Stimulated activated naive CD8-positive, alpha-beta T cell treated with anti-CD3 and anti-CD28 coated beads, Interleukin-15, amount 100 ng/mL, for 72 hours (primary cell): ENCODE results near the gene PDE5A.

Source experiments
- ATAC-seq: fragments of 150-1000 bp; cut with Tn5 transposase; 2 replicates; pipeline ENCODE4 v1.10.0; 2021; ENCODE audit warnings: mild to moderate bottlenecking, moderate library complexity
- DNase-seq, 2 donors: peaks; one replicate each; pipeline ENCODE4 v3.0.0; 2021 to 2022
- H3K27ac Mint-ChIP-seq, 2 donors: one replicate each; pipeline ENCODE4 v1.8.0; 2022; ENCODE audit warnings: mild to moderate bottlenecking in 2 of 2, mixed read lengths in 2 of 2, moderate library complexity in 2 of 2
- H3K27me3 Mint-ChIP-seq: one replicate; pipeline ENCODE4 v1.8.0; 2022; ENCODE audit warnings: mixed read lengths
- H3K4me1 Mint-ChIP-seq: one replicate; pipeline ENCODE4 v1.8.0; 2022; ENCODE audit warnings: mild to moderate bottlenecking, mixed read lengths
- H3K4me3 Mint-ChIP-seq, 2 donors: one replicate each; pipeline ENCODE4 v1.8.0; 2022; ENCODE audit warnings: mild to moderate bottlenecking in 2 of 2, mixed read lengths in 2 of 2, moderate library complexity in 1 of 2
- H3K9me3 Mint-ChIP-seq, 2 donors: one replicate each; pipeline ENCODE4 v1.8.0; 2022; ENCODE audit warnings: mixed read lengths in 2 of 2

PDE5A gene

GRCh38 chr4:119525771-119526712, 102.6 kb downstream of the PDE5A start:
- H3K4me1 Mint-ChIP-seq: no peaks in the 10 kb centered on the region
- DNase-seq (no peak), ATAC-seq (no peak)
- H3K4me3 Mint-ChIP-seq: no peak overlapping the region
- H3K27me3 Mint-ChIP-seq: no peaks in the 10 kb centered on the region
- H3K9me3 Mint-ChIP-seq: no peaks in the 10 kb centered on the region
- H3K27ac Mint-ChIP-seq: peak overlapping the region in 1 of 2 donors; percentile 57

- Mint-ChIP-seq H3K27ac (no peak overlapping the region), H3K4me1 (no peaks in the 10 kb centered on the region), H3K4me3 (no peak overlapping the region), H3K27me3 (no peaks in the 10 kb centered on the region), H3K9me3 (no peaks in the 10 kb centered on the region)
- DNase-seq: no peak
- no peak for ATAC-seq
Measured at GRCh38 chr4:119525005-119525749, 103.4 kb downstream of the PDE5A start.

- no peaks in the 10 kb centered on the region for H3K9me3 Mint-ChIP-seq
- H3K27ac Mint-ChIP-seq: no peak overlapping the region
- no peak overlapping the region for H3K4me3 Mint-ChIP-seq
- DNase-seq (no peak), ATAC-seq (no peak)
- H3K27me3 Mint-ChIP-seq: no peaks in the 10 kb centered on the region
- no peaks in the 10 kb centered on the region for H3K4me1 Mint-ChIP-seq
Measured at GRCh38 chr4:119523399-119523798, 105.2 kb downstream of the PDE5A start.

- Mint-ChIP-seq H3K9me3 (no peaks in the 10 kb centered on the region), H3K4me3 (no peak overlapping the region), H3K27ac (no peak overlapping the region), H3K4me1 (no peaks in the 10 kb centered on the region), H3K27me3 (no peaks in the 10 kb centered on the region)
- no peak for DNase-seq
- ATAC-seq: no peak
Measured at GRCh38 chr4:119521268-119521667, 107.3 kb downstream of the PDE5A start.

GRCh38 chr4:119518915-119519410, 109.6 kb downstream of the PDE5A start:
- DNase-seq (no peak), ATAC-seq (no peak)
- Mint-ChIP-seq H3K9me3 (no peaks in the 10 kb centered on the region), H3K27me3 (no peaks in the 10 kb centered on the region), H3K27ac (no peak overlapping the region), H3K4me3 (no peak overlapping the region), H3K4me1 (no peaks in the 10 kb centered on the region)

GRCh38 chr4:119518230-119518892, 110.2 kb downstream of the PDE5A start:
- Mint-ChIP-seq H3K4me3 (no peak overlapping the region), H3K27ac (no peak overlapping the region), H3K27me3 (no peaks in the 10 kb centered on the region), H3K9me3 (no peaks in the 10 kb centered on the region), H3K4me1 (no peaks in the 10 kb centered on the region)
- ATAC-seq: no peak
- DNase-seq: no peak

- no peak for DNase-seq
- no peaks in the 10 kb centered on the region for H3K9me3 Mint-ChIP-seq
- no peaks in the 10 kb centered on the region for H3K4me1 Mint-ChIP-seq
- H3K27ac Mint-ChIP-seq: no peak overlapping the region
- no peaks in the 10 kb centered on the region for H3K27me3 Mint-ChIP-seq
- ATAC-seq: no peak
- H3K4me3 Mint-ChIP-seq: no peak overlapping the region
Measured at GRCh38 chr4:119517361-119518229, 111.0 kb downstream of the PDE5A start.

GRCh38 chr4:119512398-119512797, 116.2 kb downstream of the PDE5A start:
- no peaks in the 10 kb centered on the region for H3K27me3 Mint-ChIP-seq
- H3K27ac Mint-ChIP-seq: peak overlapping the region in 1 of 2 donors; percentile 1
- H3K4me1 Mint-ChIP-seq: no peaks in the 10 kb centered on the region
- DNase-seq (no peak), ATAC-seq (no peak)
- H3K4me3 Mint-ChIP-seq: no peak overlapping the region
- H3K9me3 Mint-ChIP-seq: no peaks in the 10 kb centered on the region

- DNase-seq (no peak), ATAC-seq (no peak)
- Mint-ChIP-seq H3K4me3 (no peak overlapping the region), H3K27me3 (no peaks in the 10 kb centered on the region), H3K4me1 (no peaks in the 10 kb centered on the region), H3K9me3 (no peaks in the 10 kb centered on the region), H3K27ac (no peak overlapping the region)
Measured at GRCh38 chr4:119510395-119511149, 118.0 kb downstream of the PDE5A start.

GRCh38 chr4:119508281-119508680, 120.3 kb downstream of the PDE5A start:
- DNase-seq: no peak
- H3K4me3 Mint-ChIP-seq: no peak overlapping the region
- no peaks in the 10 kb centered on the region for H3K9me3 Mint-ChIP-seq
- no peaks in the 10 kb centered on the region for H3K4me1 Mint-ChIP-seq
- ATAC-seq: no peak
- H3K27me3 Mint-ChIP-seq: no peaks in the 10 kb centered on the region
- no peak overlapping the region for H3K27ac Mint-ChIP-seq

- no peak for ATAC-seq
- Mint-ChIP-seq H3K9me3 (no peaks in the 10 kb centered on the region), H3K4me3 (no peak overlapping the region), H3K27me3 (no peaks in the 10 kb centered on the region), H3K27ac (no peak overlapping the region), H3K4me1 (no peaks in the 10 kb centered on the region)
- no peak for DNase-seq
Measured at GRCh38 chr4:119506806-119507205, 121.8 kb downstream of the PDE5A start.

- no peaks in the 10 kb centered on the region for H3K27me3 Mint-ChIP-seq
- H3K27ac Mint-ChIP-seq: no peak overlapping the region
- H3K9me3 Mint-ChIP-seq: no peaks in the 10 kb centered on the region
- no peak overlapping the region for H3K4me3 Mint-ChIP-seq
- no peak for DNase-seq
- no peak for ATAC-seq
- H3K4me1 Mint-ChIP-seq: no peaks in the 10 kb centered on the region
Measured at GRCh38 chr4:119504616-119505015, 124.0 kb downstream of the PDE5A start.

- H3K27me3 Mint-ChIP-seq: no peaks in the 10 kb centered on the region
- no peak overlapping the region for H3K27ac Mint-ChIP-seq
- DNase-seq (no peak), ATAC-seq (no peak)
- H3K4me3 Mint-ChIP-seq: no peak overlapping the region
- no peaks in the 10 kb centered on the region for H3K9me3 Mint-ChIP-seq
- H3K4me1 Mint-ChIP-seq: no peaks in the 10 kb centered on the region
Measured at GRCh38 chr4:119501740-119502139, 126.9 kb downstream of the PDE5A start.

- Mint-ChIP-seq H3K27me3 (no peaks in the 10 kb centered on the region), H3K4me1 (no peaks in the 10 kb centered on the region), H3K4me3 (no peak overlapping the region), H3K27ac (no peak overlapping the region), H3K9me3 (no peaks in the 10 kb centered on the region)
- DNase-seq (no peak), ATAC-seq (no peak)
Measured at GRCh38 chr4:119498527-119498926, 130.1 kb downstream of the PDE5A start.
